SKM-1 (cell line): ENCODE results near the gene ARL8A.
"Not testable (repeated sequence)": the region's sequence is repeated elsewhere in the genome, so short reads cannot be mapped to it uniquely, and the experiment has no call there.

ENCODE experiments used
- DNase-seq: peaks from one replicate; lab custom pipeline; 2025; ENCODE audit not compliant: unreplicated experiment; lab: John Stamatoyannopoulos, UW

Gene ARL8A

DNA sequence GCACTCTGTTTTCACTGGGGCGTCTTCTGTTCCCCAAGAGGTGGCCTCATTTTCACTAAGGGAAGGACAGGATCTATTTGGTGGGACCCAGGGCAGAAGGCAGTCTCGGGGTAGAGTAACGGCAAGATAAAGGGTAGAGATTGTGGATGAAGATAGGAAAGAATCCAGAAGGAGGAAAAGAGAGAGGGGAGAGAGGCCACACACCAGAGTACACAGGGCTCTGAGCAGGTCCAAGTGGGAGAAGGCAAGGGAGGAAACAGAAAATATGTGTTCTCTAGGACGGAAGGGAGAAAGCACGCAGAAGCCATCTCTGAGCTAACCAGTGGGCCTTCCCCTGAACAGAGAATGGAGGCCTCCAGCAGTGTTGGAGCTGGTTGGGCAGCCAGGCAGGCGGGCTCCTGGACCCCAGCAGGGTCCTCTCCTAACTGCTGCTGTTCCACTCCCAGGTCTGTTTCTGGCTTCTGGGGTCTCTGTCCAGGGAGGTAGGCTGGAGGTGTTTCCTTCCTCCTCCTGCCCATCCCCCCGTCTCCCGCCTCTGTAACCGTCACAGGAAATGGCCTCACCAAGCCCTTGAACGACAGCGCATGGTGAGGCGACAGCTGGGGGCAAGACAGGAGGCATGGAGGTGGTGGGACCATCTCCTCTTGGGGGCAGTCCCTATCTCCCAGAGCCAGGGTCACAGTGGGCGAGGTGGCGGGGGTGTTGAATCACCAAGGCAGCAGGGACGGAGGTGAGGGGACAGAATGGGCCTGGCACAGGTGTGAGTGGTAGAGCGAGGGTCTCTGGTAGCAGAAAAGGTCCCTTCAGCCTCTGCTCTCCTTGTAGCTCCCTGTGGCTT, 15.2 kb upstream of the ARL8A start:
- peak; percentile 48 for DNase-seq

DNA sequence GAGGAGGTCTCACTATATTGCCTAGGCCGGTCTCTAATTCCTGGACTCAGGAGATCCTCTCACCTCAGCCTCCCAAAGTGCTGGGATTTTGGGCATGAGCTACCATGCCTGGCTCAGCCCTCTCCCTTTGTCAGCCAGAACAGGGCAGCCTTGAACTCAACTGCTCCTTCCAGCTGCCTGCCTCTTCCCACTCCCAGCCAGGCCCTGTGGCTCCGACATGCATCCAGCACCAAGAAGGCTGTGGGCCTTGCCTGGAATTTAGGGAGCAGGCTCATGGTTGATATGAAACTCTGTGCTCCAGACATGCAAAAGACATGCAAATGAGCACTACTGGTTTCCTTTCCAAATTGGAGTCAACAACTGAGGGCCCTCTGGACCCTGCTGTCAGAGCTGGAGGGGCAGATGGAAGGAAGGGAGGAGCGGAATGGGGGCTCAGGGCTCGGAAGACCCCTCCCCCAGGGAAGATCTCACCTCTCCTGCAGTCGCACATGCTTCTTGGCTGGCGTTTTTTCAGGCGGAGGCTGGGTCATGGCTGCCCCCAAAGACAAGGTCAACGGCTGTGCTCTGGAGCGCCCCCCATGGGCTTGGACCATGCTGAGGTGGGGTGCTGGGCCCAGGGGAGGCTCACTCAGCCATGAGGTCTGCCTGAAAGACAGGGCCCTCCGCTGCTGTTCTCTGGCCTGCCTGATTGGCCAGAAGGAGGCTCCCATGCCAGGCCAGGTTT, 14.4 kb upstream of the ARL8A start:
- DNase-seq, result peak; percentile 64

GRCh38 chr1:202157945-202158344, 13.4 kb upstream of the ARL8A start:
- DNase-seq, result no peak

DNA sequence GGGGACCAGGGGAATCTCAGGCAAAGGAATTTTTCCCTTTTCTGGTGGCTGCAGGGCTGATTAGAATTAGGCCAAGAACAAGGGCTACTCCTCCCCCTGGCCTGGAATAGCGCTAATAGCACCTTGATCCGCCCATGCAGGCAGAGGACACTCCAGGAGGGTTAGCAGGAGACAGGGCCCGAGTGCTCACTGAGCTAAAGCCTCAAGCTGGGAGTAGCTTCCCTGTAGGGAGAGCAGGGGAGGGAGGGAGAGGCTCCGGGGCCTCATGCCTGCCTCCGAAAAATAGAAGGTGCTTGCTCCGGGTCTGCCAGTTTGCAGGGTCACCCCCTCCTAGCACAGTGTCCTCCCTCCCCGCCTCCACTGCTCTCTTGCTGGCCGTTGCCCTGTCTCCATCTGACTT, 12.1 kb upstream of the ARL8A start:
- no peak for DNase-seq

- no peak for DNase-seq
Measured at GRCh38 chr1:202155478-202156021, 11.0 kb upstream of the ARL8A start.

DNA sequence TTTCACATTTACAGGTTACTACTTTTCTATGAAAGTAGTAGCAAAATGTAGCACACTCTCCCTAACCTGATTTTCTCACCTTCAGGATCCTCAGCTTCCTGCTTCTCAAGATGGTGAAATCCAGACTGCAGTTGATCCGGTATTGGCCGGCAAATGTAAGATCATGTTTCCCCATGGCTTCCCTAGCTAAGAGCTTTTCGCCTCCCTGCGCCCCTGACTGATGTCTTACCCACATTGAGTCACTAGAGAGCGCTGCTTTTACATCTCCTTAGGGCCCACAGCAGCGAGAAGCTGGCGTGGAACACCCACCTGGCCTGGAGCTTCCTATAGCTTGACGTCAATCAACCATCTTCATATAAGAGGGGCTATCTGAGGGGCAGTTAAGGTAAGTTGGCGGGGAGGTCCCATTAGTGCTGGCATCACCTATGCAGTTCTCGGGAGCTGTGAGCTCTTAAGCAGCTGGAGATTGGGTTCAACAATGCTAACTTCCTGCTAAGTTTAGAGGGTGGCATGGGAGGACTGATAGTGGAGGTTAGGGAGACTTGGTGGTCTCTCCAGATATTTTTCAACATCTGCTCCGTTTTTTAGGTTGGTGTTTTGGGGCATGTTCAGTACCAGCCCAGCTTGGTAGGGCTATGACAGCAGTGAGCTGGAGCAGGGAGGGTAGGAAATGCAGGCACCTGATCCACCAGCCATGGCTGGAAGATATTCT, 10.4 kb upstream of the ARL8A start:
- DNase-seq, result peak; percentile 32

GRCh38 chr1:202154148-202154765, 9.7 kb upstream of the ARL8A start:
- no peak for DNase-seq

- DNase-seq, result no peak
Measured at GRCh38 chr1:202153284-202153683, 8.7 kb upstream of the ARL8A start.

DNA sequence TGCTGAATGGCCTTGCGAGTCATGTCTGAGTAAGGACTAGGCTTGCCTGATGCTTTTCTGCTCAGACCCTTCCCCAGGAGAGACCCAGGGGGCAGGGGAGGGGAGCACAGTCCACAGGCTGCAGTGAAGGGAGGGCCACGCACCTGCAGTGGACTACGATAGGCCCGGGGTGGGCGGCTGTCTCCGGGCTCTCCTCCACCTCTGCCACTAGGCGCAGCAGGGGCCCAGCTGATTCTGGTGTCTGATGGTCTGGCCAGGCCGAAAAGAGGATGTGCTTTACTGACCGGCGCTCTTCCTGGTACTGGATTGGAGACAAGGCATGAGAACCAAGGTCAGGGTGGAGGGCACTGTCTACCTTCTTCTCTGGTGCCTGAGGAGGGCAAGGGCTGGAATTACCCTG, 7.9 kb upstream of the ARL8A start:
- no peak for DNase-seq

GRCh38 chr1:202151045-202151444, 6.5 kb upstream of the ARL8A start:
- no peak for DNase-seq

DNA sequence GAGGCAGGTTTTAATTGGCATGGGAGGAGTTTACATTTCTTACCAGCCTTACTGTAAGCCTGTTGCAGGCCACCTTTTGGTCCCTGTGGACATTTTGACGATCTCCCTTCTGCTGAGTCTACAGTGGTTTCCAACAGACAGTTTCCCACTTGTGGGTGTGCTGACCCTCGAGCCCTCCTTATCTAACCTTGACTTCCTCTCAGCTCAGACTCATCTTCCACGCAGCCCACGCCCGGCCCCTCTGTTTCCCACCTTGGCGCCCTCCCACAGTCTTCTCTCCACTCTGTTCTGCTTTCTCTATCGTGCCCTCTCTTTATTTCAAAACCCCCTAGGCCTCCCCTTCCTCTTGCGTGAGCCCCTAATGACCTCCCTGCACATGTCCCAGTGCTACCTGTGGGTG, 6.1 kb upstream of the ARL8A start:
- no peak for DNase-seq

GRCh38 chr1:202150187-202150586, 5.7 kb upstream of the ARL8A start:
- no peak for DNase-seq

DNA sequence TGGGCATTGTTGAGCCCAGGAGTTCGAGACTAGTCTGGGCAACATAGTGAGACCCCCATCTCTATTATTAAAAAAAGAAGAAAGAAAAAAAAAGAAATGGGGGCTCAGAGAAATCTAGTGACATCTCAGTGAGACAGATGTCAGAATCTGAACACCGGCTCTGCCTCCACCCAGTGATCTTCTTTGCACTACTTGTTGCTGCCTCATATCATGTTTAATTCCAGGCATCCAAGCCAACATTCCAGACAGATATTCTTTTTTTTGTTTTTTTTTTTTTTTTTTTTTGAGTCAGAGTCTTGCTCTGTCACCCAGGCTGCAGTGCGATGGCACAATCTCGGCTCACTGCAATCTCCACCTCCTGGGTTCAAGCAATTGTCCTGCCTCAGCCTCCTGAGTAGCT, 5.0 kb upstream of the ARL8A start:
- DNase-seq, result no peak

- DNase-seq, result no peak
Measured at GRCh38 chr1:202148391-202148790, 3.9 kb upstream of the ARL8A start.

DNA sequence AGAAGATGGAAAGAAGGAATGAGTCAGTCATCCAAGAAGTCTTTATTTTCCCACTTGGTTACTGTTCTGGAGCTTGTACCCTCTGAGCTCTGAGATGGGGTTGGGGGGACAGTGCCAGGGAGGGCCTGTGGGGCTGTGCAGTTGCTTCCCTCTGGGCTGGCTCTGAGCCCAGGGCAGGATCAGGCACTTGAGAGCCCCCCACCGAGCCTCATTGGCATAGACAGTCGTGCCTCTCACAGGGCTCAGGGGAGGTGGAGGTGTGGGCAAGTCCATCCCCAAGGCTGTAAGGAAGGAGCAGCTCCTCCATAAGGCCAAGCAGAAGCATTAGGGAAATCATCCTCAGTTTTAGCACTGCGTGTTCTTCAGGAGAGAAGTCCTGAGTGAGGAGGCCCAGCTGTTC, 2.5 kb upstream of the ARL8A start:
- no peak for DNase-seq

GRCh38 chr1:202146279-202146678, 1.7 kb upstream of the ARL8A start:
- DNase-seq, result no peak

GRCh38 chr1:202145744-202146140, 1.2 kb upstream of the ARL8A start:
- DNase-seq, result not testable (repeated sequence)

- no peak for DNase-seq
Measured at GRCh38 chr1:202145068-202145743, 669 bp upstream of the ARL8A start.

DNA sequence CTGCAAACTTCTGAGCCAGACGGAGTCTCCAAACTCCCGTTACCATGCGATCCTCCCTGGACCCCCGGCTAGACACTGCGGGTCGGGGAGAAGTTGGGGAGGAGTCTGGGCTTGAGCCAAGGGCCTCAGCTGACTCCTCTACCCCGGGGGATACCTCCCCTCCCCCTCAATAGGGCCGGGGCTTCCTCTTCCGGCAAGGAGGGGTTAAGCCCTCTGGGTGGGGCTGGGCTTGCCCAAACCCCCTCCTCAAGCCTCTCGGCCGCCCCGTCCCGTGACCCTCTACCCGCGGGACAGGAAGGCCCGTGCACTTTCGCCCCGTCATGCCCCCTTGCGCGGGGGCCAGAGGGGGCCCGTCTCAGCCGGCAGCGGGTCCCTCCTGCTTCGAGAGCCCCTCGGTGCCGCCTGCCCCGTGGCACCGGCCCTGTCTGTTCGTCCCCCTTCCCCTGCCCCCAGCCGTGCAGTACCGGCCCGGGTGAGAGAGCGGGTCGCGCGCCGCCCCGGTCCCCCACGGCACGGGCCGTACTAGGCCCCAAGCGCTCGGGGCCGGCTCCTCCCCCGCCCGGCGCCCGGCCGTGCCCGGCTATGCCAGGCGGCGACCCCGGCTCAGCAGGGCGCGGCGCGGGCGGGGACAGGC, 652 bp downstream of the ARL8A start:
- no peak for DNase-seq
